Liver (tissue), 3 donors: Measurements from ENCODE around the gene UNC5B.

ENCODE experiments used
- EGR1 ChIP-seq, 2 donors: IDR thresholded peaks; 2 replicates each; pipeline ENCODE4 v1.6.1; 2016 to 2018; ENCODE audit warnings: antibody characterized with exemption in 2 of 2, low read depth in 2 of 2
- HNF4A ChIP-seq, 2 donors: conservative IDR thresholded peaks; 2 replicates each; pipeline ENCODE4 v1.6.1; 2016; ENCODE audit warnings: antibody characterized with exemption in 2 of 2, mild to moderate bottlenecking in 2 of 2
- RAD21 ChIP-seq, 2 donors: IDR thresholded peaks; 2 replicates each; pipeline ENCODE4 v1.6.1; 2016; ENCODE audit warnings: antibody characterized with exemption in 2 of 2, mild to moderate bottlenecking in 2 of 2
- RXRA ChIP-seq, 2 donors: IDR thresholded peaks; 2 replicates each; pipeline ENCODE4 v1.6.1; 2017 to 2018; ENCODE audit warnings: antibody characterized with exemption in 2 of 2, mild to moderate bottlenecking in 1 of 2
- TAF1 ChIP-seq: conservative IDR thresholded peaks from 2 replicates; pipeline ENCODE4 v1.6.1; 2016; ENCODE audit warnings: antibody characterized with exemption, mild to moderate bottlenecking
- YY1 ChIP-seq: IDR thresholded peaks from 2 replicates; pipeline ENCODE4 v1.6.1; 2016; ENCODE audit warnings: antibody characterized with exemption, mild to moderate bottlenecking
- TF ChIP-seq, protein P1 (sequence below): fragments of 150-350 bp; IDR thresholded peaks from 2 replicates; pipeline ENCODE4 v1.5.1; 2017; ENCODE audit warnings: improper control_type of control experiment, low read depth, low read length; ENCODE audit not compliant: missing input control
- TF ChIP-seq, protein P2 (sequence below): IDR thresholded peaks from 2 replicates; pipeline ENCODE4 v1.6.1; 2016; ENCODE audit warnings: antibody characterized with exemption
- donor health status: healthy.
- donor health status: healthy.

DNA sequence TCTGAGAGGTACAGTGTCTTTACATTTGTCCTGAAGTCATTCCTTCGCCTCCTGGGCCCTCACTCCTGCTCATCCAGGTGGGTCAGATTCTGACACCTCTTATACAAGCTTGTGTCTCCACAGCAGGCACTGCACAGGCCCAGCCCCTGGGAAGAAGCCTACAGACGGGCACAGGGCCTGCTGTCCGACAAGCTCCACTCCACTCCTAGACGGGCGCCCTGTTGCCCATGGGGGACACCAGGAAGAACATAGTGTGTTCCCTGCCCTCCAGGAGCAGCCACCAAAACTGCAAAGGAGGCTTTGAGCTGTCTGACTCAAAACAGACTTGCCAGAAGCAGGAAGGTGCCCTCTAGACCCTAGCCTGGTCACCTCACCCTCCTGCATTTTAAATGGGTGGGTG is 61.1 kb downstream of the UNC5B start:
- TF ChIP-seq, protein P1, sequence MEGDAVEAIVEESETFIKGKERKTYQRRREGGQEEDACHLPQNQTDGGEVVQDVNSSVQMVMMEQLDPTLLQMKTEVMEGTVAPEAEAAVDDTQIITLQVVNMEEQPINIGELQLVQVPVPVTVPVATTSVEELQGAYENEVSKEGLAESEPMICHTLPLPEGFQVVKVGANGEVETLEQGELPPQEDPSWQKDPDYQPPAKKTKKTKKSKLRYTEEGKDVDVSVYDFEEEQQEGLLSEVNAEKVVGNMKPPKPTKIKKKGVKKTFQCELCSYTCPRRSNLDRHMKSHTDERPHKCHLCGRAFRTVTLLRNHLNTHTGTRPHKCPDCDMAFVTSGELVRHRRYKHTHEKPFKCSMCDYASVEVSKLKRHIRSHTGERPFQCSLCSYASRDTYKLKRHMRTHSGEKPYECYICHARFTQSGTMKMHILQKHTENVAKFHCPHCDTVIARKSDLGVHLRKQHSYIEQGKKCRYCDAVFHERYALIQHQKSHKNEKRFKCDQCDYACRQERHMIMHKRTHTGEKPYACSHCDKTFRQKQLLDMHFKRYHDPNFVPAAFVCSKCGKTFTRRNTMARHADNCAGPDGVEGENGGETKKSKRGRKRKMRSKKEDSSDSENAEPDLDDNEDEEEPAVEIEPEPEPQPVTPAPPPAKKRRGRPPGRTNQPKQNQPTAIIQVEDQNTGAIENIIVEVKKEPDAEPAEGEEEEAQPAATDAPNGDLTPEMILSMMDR, result no peak
- TF ChIP-seq RAD21 (IDR thresholded peaks at IDR 0.05), result no peak
- no peak for TF ChIP-seq HNF4A (conservative IDR thresholded peaks at IDR 0.05)
- TF ChIP-seq, protein P2, sequence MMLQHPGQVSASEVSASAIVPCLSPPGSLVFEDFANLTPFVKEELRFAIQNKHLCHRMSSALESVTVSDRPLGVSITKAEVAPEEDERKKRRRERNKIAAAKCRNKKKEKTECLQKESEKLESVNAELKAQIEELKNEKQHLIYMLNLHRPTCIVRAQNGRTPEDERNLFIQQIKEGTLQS, result no peak
- TF ChIP-seq EGR1 (IDR thresholded peaks at IDR 0.05; ENCODE audit: low read depth in 2 of 2), result no peak
- TF ChIP-seq TAF1, result no peak
- TF ChIP-seq YY1, result no peak
- no peak for TF ChIP-seq RXRA (IDR thresholded peaks at IDR 0.05)
